Stimulated activated effector memory CD8-positive, alpha-beta T cell treated with anti-CD3 and anti-CD28 coated beads, Interleukin-12 subunit alpha, Interleukin-12 subunit beta, amount 100 ng/mL, for 72 hours (primary cell): Measurements from ENCODE around the gene MBOAT1.

Source experiments
- ATAC-seq: fragments of 150-1000 bp; cut with Tn5 transposase; 2 replicates; pipeline ENCODE4 v1.10.0; 2021
- DNase-seq, 2 donors: peaks; one replicate each; pipeline ENCODE4 v3.0.0; 2021 to 2022; ENCODE audit warnings: low spot score in 2 of 2
- H3K27ac Mint-ChIP-seq: one replicate; pipeline ENCODE4 v1.8.0; 2022; ENCODE audit warnings: mild to moderate bottlenecking, mixed read lengths
- H3K36me3 Mint-ChIP-seq: one replicate; pipeline ENCODE4 v1.8.0; 2022; ENCODE audit warnings: mild to moderate bottlenecking, mixed read lengths
- H3K4me1 Mint-ChIP-seq: one replicate; pipeline ENCODE4 v1.8.0; 2022; ENCODE audit warnings: mixed read lengths
- H3K4me3 Mint-ChIP-seq: one replicate; pipeline ENCODE4 v1.8.0; 2022; ENCODE audit warnings: mild to moderate bottlenecking, mixed read lengths
- H3K9me3 Mint-ChIP-seq: one replicate; pipeline ENCODE4 v1.8.0; 2022; ENCODE audit warnings: mixed read lengths

Gene MBOAT1

DNA sequence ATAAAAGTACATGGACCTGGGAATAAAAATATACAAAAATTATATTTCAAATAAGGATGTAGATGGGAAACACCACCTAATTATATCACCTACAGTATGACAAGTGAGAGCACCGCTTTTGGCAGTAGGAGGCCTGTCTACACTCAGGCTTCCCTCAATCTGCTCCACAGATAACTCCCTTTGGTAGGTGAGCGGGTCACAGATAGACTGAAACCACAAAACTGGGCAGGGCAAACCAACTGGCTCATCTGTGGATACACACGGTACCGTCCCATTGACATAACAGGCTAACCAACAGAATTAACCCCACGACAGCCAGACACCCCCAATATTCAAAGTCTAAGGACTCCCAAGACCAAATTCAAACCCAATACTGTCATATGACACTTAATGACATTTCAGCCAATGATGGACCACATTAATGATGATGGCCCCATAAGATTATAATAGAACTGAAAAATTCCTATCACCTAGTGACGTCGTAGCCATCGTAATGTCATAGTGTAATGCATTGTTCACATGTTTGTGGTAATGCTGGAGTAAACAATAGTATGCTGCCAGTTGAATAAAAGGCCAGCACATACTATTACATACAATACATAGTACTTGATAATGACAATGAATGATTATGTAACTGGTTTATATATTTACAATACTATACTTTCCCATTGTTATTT lies 109.7 kb downstream of the MBOAT1 start:
- Mint-ChIP-seq H3K36me3 (peaks cover 26% of the 10 kb centered on the region), H3K9me3 (no peaks in the 10 kb centered on the region), H3K27ac (no peak overlapping the region), H3K4me3 (no peak overlapping the region), H3K4me1 (no peaks in the 10 kb centered on the region)
- no peak for DNase-seq
- no peak for ATAC-seq

DNA sequence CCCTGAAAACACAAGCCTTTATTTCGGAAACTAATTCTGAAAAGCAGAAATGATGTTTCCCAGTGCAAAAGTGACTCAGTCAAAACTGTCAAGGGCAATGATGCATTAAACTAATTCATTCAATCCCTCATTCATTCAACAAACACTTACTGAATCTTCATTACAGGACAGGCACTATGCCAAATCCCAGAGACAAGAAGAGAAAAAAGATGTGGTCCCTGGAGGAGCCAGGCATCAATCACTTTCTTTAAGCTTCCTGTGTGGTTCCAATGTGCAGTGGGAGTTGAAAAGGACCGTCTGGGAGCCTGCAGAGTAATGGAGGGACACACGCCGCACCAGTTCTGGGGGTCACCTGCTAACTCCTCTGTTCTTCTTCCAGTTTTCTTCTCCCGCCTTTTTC lies 113.1 kb downstream of the MBOAT1 start:
- no peaks in the 10 kb centered on the region for H3K9me3 Mint-ChIP-seq
- no peak for ATAC-seq
- H3K4me3 Mint-ChIP-seq, result no peak overlapping the region

DNA sequence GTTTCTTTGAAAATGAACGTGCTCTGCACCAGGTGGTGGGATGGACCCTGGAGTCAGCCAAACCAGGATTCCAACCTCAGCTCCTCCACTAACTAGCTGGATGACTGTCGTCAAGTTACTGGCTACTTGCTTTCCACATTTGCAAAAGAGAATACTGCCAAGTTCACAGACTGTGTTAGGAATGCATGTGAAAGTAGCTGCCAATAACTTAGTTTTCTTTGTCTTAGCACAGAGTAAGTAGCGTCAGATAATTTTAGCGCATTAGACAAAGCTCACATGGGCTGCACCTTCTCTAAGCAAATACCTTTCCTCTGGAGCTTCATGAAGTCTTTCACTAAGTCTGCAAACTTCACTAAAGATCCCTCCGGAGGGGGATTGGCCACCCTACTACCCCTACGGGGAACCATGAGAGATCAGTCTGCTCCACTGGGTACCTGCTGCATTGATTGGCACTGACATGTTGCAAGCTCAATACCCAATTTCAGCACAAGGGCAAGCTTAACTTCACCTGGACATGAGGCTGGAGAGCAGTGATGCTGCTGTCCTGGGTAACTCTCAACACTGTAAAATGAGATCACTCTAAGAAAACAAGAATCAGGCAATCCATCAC lies 113.9 kb downstream of the MBOAT1 start:
- H3K36me3 Mint-ChIP-seq, result peaks cover 21% of the 10 kb centered on the region
- no peak overlapping the region for H3K4me3 Mint-ChIP-seq
- DNase-seq (no peak), ATAC-seq (no peak)
- H3K27ac Mint-ChIP-seq, result peak overlapping the region; percentile 20
- no peaks in the 10 kb centered on the region for H3K4me1 Mint-ChIP-seq
- no peaks in the 10 kb centered on the region for H3K9me3 Mint-ChIP-seq

More for the DNA sequence above, 113.1 kb downstream of the MBOAT1 start:
- peak overlapping the region; percentile 34 for H3K27ac Mint-ChIP-seq
- no peaks in the 10 kb centered on the region for H3K4me1 Mint-ChIP-seq
- H3K36me3 Mint-ChIP-seq, result peaks cover 24% of the 10 kb centered on the region
- no peak for DNase-seq

DNA sequence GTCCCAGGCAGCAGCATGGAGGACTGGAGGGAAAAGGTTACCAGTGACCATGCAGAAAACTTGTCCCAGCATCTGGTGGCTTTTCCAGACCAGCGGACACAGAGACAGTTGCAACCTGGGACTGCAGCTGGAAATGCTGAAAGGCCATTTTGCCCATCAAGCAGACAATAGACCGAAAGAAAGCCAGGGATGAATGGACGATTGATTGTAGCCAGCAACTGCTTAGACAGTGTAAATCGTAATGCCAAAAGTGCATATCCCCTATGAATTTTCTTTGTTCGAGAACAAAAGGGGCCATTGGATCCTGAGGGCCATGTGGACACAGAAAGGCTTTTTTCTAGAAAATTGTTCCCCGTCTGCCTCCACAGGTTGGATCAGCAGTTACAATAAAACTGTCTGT lies 115.7 kb downstream of the MBOAT1 start:
- Mint-ChIP-seq H3K4me1 (no peaks in the 10 kb centered on the region), H3K36me3 (peaks cover 3% of the 10 kb centered on the region), H3K9me3 (no peaks in the 10 kb centered on the region), H3K4me3 (no peak overlapping the region), H3K27ac (no peak overlapping the region)
- DNase-seq, result no peak
- ATAC-seq, result no peak

DNA sequence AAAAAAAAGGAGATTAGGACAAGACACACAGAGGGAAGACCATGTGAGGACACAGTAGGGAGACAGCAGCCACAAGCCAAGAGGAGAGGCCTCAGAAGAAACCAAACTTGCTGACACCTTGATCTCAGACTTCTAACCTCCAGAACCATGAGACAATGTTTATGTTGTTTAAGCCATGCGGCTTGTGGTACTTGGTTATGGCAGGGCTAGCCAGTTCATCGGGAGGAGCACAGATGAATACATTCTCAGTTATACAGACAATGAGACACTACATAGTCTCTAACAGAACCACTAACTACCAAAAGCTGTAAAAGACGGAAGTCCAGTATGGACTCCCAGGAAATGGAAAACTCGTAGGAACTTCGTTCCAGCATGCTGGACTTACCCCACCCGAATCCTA lies 116.8 kb downstream of the MBOAT1 start:
- no peak for ATAC-seq
- H3K27ac Mint-ChIP-seq, result no peak overlapping the region
- H3K36me3 Mint-ChIP-seq, result no peaks in the 10 kb centered on the region
- DNase-seq, result no peak
- no peak overlapping the region for H3K4me3 Mint-ChIP-seq
- H3K9me3 Mint-ChIP-seq, result no peaks in the 10 kb centered on the region
- no peaks in the 10 kb centered on the region for H3K4me1 Mint-ChIP-seq

DNA sequence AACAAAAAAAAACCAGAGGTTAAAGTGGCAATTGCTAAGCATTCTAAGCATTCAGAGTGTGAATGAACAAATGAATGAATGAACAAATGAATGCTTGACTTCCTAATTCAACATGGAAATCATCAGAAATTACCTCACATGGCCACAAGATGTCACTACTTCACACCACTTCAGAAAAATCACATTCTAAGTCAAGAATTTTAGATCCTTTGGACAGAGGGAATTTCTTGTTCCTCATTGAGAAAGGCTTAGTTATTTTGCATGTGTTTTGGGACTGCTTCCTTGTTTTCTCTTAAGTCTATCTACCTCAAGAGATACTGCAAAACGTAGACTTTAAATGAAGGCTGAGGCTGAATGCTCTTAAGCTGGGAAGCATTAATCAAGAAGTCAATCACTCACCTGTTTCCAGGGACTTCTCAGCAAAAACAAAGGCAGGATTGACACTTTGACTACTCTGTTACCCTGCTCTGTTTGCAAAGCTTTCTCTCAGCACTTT lies 120.2 kb downstream of the MBOAT1 start:
- Mint-ChIP-seq H3K4me3 (no peak overlapping the region), H3K4me1 (no peaks in the 10 kb centered on the region), H3K36me3 (no peaks in the 10 kb centered on the region), H3K9me3 (no peaks in the 10 kb centered on the region), H3K27ac (no peak overlapping the region)
- DNase-seq, result no peak
- no peak for ATAC-seq

DNA sequence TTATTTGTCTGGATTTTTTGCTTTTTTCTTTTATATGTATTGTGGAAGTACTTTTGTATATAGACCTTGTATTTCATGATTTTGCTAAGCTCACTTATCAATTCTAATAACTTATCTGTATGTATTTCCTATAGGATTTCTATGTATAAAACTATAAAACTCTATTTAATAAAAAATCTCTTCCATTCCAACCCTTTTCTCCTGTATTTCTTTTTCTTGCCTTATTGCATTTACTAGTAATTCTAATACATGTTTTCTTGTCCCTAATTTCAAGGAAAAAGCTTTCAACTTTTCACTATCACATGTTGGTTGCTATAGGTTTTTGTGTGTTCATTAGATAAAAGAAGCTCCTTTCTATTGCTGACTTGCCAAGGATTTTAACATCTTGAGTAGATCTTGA lies 125.3 kb downstream of the MBOAT1 start:
- Mint-ChIP-seq H3K36me3 (no peaks in the 10 kb centered on the region), H3K4me3 (no peak overlapping the region)
- DNase-seq, result no peak

DNA sequence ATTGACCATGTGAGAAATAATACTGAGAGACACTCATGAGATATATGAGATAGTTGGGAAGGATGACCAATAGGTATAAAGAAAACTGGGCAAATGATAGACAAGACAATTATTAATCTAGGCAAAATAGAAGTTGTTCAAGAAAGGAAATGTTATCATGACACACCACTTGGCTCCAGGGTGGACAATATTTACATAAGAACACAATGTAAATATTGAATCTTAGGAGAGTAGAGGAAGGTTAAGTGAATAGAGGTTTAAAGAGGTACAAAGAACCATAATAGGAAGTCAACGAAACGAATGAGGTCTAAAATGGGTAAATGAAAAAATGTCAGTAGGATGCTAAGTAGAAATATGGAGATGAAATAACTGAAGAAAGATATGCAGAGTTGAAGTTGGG lies 126.5 kb downstream of the MBOAT1 start:
- Mint-ChIP-seq H3K4me1 (no peaks in the 10 kb centered on the region), H3K36me3 (no peaks in the 10 kb centered on the region), H3K9me3 (no peaks in the 10 kb centered on the region), H3K4me3 (no peak overlapping the region), H3K27ac (no peak overlapping the region)
- DNase-seq (no peak), ATAC-seq (no peak)

More for the DNA sequence above, 125.3 kb downstream of the MBOAT1 start:
- Mint-ChIP-seq H3K27ac (no peak overlapping the region), H3K9me3 (no peaks in the 10 kb centered on the region), H3K4me1 (no peaks in the 10 kb centered on the region)
- ATAC-seq, result no peak

DNA sequence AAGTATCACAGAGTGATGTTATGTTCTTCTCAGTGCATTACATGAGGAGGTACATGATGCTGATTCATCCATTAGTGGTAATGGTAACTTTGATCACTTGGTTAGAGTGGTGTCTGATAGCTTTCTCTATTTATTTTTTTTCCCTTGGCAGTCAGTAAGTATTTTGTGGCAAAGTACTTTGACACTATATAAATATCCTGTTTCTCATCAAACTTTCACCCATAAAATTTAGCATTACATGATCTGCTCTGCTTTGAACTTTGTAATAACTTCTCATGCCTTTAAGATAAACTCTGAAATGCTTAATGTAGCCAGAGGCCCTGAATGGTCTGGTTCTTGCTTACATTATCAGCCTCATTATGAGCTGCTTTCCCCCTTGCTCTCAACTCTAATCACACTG lies 127.9 kb downstream of the MBOAT1 start:
- no peaks in the 10 kb centered on the region for H3K36me3 Mint-ChIP-seq
- peaks cover 3% of the 10 kb centered on the region for H3K9me3 Mint-ChIP-seq
- no peak for DNase-seq
- ATAC-seq, result no peak
- no peaks in the 10 kb centered on the region for H3K4me1 Mint-ChIP-seq
- H3K4me3 Mint-ChIP-seq, result no peak overlapping the region
- no peak overlapping the region for H3K27ac Mint-ChIP-seq

DNA sequence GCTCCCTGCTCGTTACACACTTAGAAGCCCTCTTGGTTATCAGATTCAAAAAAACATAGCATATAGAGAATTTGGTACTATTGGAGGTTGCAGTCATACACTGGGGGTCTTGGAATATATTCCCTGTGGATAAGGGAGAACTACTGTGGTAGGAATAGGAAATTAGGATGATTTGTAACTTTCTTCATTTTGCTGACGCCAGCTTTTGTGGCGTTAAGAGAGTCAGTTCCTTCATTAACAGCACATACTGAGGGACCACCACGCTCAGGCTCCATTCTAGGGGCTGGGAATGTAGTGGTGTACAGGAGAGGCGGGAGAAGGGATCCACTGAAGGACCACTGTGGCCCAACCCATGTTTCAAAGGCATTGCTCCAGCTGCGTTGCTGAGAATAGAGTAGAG lies 140.3 kb downstream of the MBOAT1 start:
- H3K36me3 Mint-ChIP-seq, result no peaks in the 10 kb centered on the region
- H3K27ac Mint-ChIP-seq, result no peak overlapping the region
- DNase-seq, result no peak
- peaks cover 15% of the 10 kb centered on the region for H3K9me3 Mint-ChIP-seq
- H3K4me3 Mint-ChIP-seq, result no peak overlapping the region
- ATAC-seq, result no peak
- H3K4me1 Mint-ChIP-seq, result no peaks in the 10 kb centered on the region

DNA sequence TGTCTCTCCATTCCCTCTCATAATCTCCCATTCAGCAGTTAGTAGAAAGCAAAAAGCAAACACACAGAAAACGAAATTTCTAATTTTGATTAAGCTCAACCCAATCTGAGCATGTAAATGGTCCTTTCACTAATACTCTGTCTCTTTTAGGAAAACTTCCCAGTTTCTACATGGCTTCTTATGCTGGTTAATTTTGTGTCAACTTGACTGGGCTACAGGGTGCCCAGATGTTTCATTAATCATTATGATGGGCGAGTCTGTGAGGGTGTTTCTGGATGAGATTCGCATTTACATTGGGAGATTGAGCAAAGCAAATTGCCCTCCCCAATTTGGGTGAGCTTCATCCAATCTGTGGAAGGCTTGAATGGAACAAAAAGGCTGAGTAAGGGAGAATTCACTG lies 142.2 kb downstream of the MBOAT1 start:
- Mint-ChIP-seq H3K4me1 (no peaks in the 10 kb centered on the region), H3K9me3 (peaks cover under 1% of the 10 kb centered on the region), H3K4me3 (no peak overlapping the region), H3K36me3 (no peaks in the 10 kb centered on the region), H3K27ac (no peak overlapping the region)
- ATAC-seq (no peak), DNase-seq (no peak)

DNA sequence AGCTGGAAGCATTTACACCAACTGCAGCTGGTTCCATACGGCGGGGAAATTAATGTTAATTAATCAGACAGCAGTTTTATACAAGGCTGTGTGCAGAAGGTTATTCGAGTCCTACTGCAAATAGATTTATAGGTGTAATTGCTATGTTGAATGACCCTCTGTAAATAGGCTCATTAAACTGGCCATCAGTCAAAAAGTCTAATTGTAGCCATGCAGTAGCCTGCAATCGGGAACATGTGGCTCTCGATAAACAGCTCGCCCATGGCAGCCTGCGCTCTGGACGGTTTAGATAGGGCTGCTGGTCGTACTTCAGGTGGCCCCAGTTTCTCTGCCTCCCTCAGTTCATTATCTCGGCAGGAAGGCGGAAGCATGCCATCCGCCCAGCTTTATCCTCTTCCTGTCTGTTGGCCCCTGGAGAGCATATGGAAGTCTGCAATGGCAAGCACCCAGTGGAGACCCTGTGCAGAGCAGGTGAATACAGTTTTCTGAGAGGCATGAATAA lies 143.2 kb downstream of the MBOAT1 start:
- DNase-seq, result no peak
- Mint-ChIP-seq H3K4me3 (no peak overlapping the region), H3K9me3 (no peaks in the 10 kb centered on the region), H3K36me3 (no peaks in the 10 kb centered on the region), H3K4me1 (no peaks in the 10 kb centered on the region), H3K27ac (no peak overlapping the region)
- ATAC-seq, result no peak

DNA sequence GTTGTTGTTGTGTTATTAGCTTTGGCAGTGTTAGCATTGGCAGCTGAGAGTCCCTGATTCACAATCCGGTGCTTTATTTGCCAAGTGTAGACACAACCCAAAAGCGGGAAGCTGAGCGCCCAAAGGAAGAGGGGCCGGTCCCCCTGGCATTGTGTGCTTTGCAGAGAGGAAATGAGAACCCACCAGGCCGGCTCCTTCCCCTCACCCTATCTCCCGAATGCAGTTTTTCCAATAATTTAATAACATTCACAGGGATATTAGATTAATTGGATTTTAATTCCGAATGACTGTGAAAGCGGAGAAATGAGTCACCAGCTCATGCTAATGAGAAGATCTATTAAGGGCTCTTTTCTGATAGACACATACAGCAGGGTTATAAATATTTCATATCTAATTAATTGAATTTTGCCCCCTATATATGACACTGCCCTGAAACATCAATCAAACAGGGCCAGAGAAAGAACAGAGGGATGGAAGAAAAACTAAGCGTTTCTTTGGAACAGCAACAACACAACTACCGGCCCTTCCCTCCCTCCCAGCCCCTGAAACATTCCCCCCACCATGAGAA lies 143.8 kb downstream of the MBOAT1 start:
- DNase-seq (no peak), ATAC-seq (no peak)
- H3K4me3 Mint-ChIP-seq, result no peak overlapping the region
- no peak overlapping the region for H3K27ac Mint-ChIP-seq
- no peaks in the 10 kb centered on the region for H3K4me1 Mint-ChIP-seq
- no peaks in the 10 kb centered on the region for H3K9me3 Mint-ChIP-seq
- H3K36me3 Mint-ChIP-seq, result no peaks in the 10 kb centered on the region

DNA sequence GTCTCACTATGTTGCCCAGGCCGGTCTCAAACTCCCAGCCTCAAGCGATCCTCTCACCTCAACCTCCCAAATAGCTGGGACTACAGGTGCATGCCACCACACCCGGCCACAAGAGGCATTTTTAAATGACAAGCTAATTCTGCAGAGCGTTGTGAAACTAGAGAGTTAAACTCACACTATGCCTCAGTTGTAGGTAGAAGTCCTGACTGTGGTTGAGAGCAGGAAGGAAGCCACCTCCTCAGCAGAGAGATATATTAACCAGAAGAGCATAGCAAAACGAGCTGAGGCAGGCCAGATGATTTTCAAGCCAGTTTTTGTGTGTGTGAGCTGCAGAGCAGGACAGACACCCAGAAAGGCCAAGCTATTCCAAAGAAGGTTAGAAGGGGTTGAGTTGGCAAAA lies 150.3 kb downstream of the MBOAT1 start:
- Mint-ChIP-seq H3K27ac (no peak overlapping the region), H3K4me3 (no peak overlapping the region)
- ATAC-seq, result peak; percentile 61

DNA sequence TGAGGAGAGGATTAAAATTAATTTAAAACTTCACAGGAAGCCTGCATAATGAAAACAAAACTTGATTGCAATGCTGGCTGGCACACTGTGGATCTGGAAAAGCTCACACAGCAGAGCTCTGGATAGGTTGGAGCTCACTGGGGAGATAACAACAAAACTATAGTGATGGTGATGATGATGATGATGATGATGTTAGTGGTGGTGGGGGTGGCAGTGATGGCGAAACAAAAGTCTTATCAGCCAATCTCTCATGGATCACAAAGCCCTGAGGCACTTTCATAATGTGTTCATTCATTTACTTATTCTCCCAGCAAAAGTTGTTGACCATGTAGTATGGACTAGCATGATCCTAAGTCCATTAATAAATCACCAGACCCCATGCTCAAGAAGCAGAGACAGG lies 152.0 kb downstream of the MBOAT1 start:
- no peak overlapping the region for H3K27ac Mint-ChIP-seq
- no peaks in the 10 kb centered on the region for H3K36me3 Mint-ChIP-seq
- DNase-seq (no peak), ATAC-seq (no peak)
- H3K4me3 Mint-ChIP-seq, result no peak overlapping the region
- H3K9me3 Mint-ChIP-seq, result no peaks in the 10 kb centered on the region
- peaks cover 16% of the 10 kb centered on the region for H3K4me1 Mint-ChIP-seq

More for the DNA sequence above, 150.3 kb downstream of the MBOAT1 start:
- peaks cover 16% of the 10 kb centered on the region for H3K4me1 Mint-ChIP-seq
- no peaks in the 10 kb centered on the region for H3K36me3 Mint-ChIP-seq
- H3K9me3 Mint-ChIP-seq, result no peaks in the 10 kb centered on the region
- DNase-seq, result no peak

DNA sequence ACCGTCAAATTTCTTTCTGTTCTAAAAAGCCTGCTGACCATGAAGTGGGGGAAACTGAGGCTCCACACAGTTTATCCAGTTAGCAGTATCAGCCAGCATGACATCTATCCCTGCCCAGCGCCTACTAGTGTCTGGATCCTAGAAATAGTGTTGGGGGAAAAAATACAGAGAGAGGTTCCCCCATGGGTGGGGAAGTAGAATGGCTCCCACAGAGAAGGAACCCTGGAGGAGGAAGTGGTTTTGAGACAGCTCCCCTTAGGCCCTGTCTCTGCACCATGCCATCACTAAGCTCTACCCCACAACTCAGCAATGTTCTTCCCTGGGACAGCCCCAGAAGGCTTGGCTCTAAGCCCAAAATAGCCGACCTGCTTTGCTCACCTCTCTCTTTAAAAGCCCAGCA lies 153.4 kb downstream of the MBOAT1 start:
- Mint-ChIP-seq H3K27ac (no peak overlapping the region), H3K36me3 (no peaks in the 10 kb centered on the region), H3K4me3 (no peak overlapping the region), H3K4me1 (peaks cover 16% of the 10 kb centered on the region), H3K9me3 (no peaks in the 10 kb centered on the region)
- no peak for DNase-seq
- no peak for ATAC-seq
